ENCODE data around the gene ELP2. TPM values are rescaled to one million over a fixed set of nuclear protein-coding genes. Genes with fewer than 3 reads are reported as not detected.

Gene ELP2
- total RNA-seq, 1 donor from 2014 or later: 9.7 TPM

GRCh38 chr18:36176177-36176584 lies 46.5 kb downstream of the ELP2 start:
- Histone ChIP-seq H3K27ac (no peak overlapping the region), H3K27me3 (no peaks in the 10 kb centered on the region), H3K4me3 (no peak overlapping the region), H3K36me3 (peaks cover 30 to 54% of the 10 kb centered on the region in 2 donors), H3K9me3 (no peaks in the 10 kb centered on the region), H3K4me1 (peaks cover 5 to 13% of the 10 kb centered on the region in 2 donors)
- TF ChIP-seq CTCF (IDR thresholded peaks at IDR 0.05): no peak
- no peak for DNase-seq (ENCODE audit: low spot score in 2 of 2)
- intact Hi-C loops (cut with DNase I): no loop called here

GRCh38 chr18:36176711-36177110 lies 47.0 kb downstream of the ELP2 start:
- peaks cover 5 to 13% of the 10 kb centered on the region in 2 donors for H3K4me1 ChIP-seq
- no peak for TF ChIP-seq CTCF (IDR thresholded peaks at IDR 0.05)
- H3K36me3 ChIP-seq: peaks cover 27 to 48% of the 10 kb centered on the region in 2 donors
- H3K9me3 ChIP-seq: no peaks in the 10 kb centered on the region
- H3K4me3 ChIP-seq: no peak overlapping the region
- no peak overlapping the region for H3K27ac ChIP-seq
- H3K27me3 ChIP-seq: no peaks in the 10 kb centered on the region
- intact Hi-C loops (cut with DNase I): no loop called here
- DNase-seq (ENCODE audit: low spot score in 2 of 2): no peak

- H3K4me3 ChIP-seq: no peak overlapping the region
- no peak overlapping the region for H3K27ac ChIP-seq
- no peak for TF ChIP-seq CTCF (IDR thresholded peaks at IDR 0.05)
- peaks cover 15 to 39% of the 10 kb centered on the region in 2 donors for H3K36me3 ChIP-seq
- no peaks in the 10 kb centered on the region for H3K27me3 ChIP-seq
- no peaks in the 10 kb centered on the region for H3K9me3 ChIP-seq
- intact Hi-C loops (cut with DNase I): no loop called here
- no peak for DNase-seq (ENCODE audit: low spot score in 2 of 2)
- peaks cover 5 to 13% of the 10 kb centered on the region in 2 donors for H3K4me1 ChIP-seq
Measured at GRCh38 chr18:36177913-36178312, 48.2 kb downstream of the ELP2 start.

- no peak for TF ChIP-seq CTCF (IDR thresholded peaks at IDR 0.05)
- Histone ChIP-seq H3K9me3 (no peaks in the 10 kb centered on the region), H3K27ac (peak overlapping the region; percentile 67 to 70), H3K4me1 (peaks cover 5 to 13% of the 10 kb centered on the region in 2 donors), H3K27me3 (no peaks in the 10 kb centered on the region), H3K4me3 (peak overlapping the region in 1 of 2 donors; percentile 19), H3K36me3 (peaks cover 11 to 25% of the 10 kb centered on the region in 2 donors)
- peak in 1 of 2 donors; percentile 85 for DNase-seq (ENCODE audit: low spot score in 2 of 2)
- intact Hi-C loops (cut with DNase I): no loop called here
Measured at GRCh38 chr18:36179562-36180355, 50.1 kb downstream of the ELP2 start.

- DNase-seq (ENCODE audit: low spot score in 2 of 2): no peak
- H3K4me3 ChIP-seq: no peak overlapping the region
- H3K36me3 ChIP-seq: peaks cover 0 to 8% of the 10 kb centered on the region in 2 donors
- intact Hi-C loops (cut with DNase I): no loop called here
- TF ChIP-seq CTCF (IDR thresholded peaks at IDR 0.05): no peak
- H3K9me3 ChIP-seq: no peaks in the 10 kb centered on the region
- peak overlapping the region in 1 of 2 donors; percentile 70 for H3K27ac ChIP-seq
- peaks cover 5 to 15% of the 10 kb centered on the region in 2 donors for H3K4me1 ChIP-seq
- H3K27me3 ChIP-seq: no peaks in the 10 kb centered on the region
Measured at GRCh38 chr18:36181441-36181840, 51.7 kb downstream of the ELP2 start.
